AG04450 (cell line): ENCODE measurements around the gene TMEM52B. TPM values are rescaled to one million over a fixed set of nuclear protein-coding genes. Genes with fewer than 3 reads are reported as not detected.

Experiments used
- CTCF ChIA-PET: fragments of 300-600, 350-600 bp; formaldehyde crosslinking; extraction: SDS; loops from one replicate; lab custom pipeline; 2022; ENCODE audit warnings: antibody characterized with exemption, inconsistent platforms; lab: Charles Lee
- POLR2A ChIA-PET: fragments of 350-600 bp; formaldehyde crosslinking; extraction: SDS; loops from one replicate; lab custom pipeline; 2021; ENCODE audit warnings: antibody characterized with exemption, inconsistent platforms; lab: Yijun Ruan, JAX
- DNase-seq: peaks from one replicate; pipeline ENCODE4 v3.0.0-alpha.2; 2011; ENCODE audit warnings: low read depth, low spot score
- H3K27ac ChIP-seq: one replicate; pipeline ENCODE4 v1.5.1; 2012; ENCODE audit warnings: low read depth, low read length, control low read depth
- H3K27me3 ChIP-seq: one replicate; pipeline ENCODE4 v1.6.0; 2012; ENCODE audit warnings: low read length; ENCODE audit not compliant: control insufficient read depth, insufficient read depth
- H3K4me3 ChIP-seq: 2 replicates; pipeline ENCODE4 v1.5.1; 2011; ENCODE audit warnings: mild to moderate bottlenecking, low read depth, low read length, control low read depth
- H3K9me3 ChIP-seq: 2 replicates; pipeline ENCODE4 v1.5.1; 2012; ENCODE audit warnings: low read length; ENCODE audit not compliant: control insufficient read depth, insufficient read depth
- polyA plus RNA-seq: library from polyadenylated mRNA; depleted of rRNA; stranded (reverse); fragments of >200 nt; gene quantifications from 2 replicates; pipeline ENCODE4 v1.2.3, GENCODE V29; 2011; rRNA removed
- TF ChIP-seq, protein P1 (sequence below): IDR thresholded peaks from 2 replicates; pipeline ENCODE4 v1.5.1; 2011; ENCODE audit warnings: low read depth, low read length, control low read depth, inconsistent platforms

TMEM52B gene
- polyA plus RNA-seq, 1 experiment = 8.3 TPM

DNA sequence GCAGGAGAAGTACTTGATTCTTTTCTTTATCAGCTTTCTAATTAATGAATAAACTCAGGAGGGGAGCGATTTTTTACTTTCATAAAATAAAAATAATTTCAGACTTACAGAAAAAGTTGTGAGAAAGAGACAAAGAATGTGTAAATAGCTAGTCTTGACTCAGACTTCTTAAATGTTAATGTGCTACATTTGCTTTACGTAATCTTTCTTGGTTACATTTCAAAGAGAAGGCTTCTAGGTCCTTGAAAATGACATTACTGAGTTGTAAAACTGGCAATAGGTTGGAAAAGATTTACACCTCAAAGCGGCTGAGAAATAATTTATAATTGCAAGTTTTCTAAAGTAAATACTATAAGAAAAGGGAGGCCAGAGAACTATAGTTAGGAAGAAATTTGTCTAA lies 62.5 kb downstream of the TMEM52B start:
- ChIA-PET POLR2A (no interaction called here), CTCF (interaction anchor here (1.0 to 1.7 kb wide), 3 partner anchors 88 to 490 kb away, joined by 4 to 9 read pairs (median 5); no protein-coding TSS in a partner anchor)
- no peak for DNase-seq

More for the DNA sequence above, 62.5 kb downstream of the TMEM52B start:
- no peak overlapping the region for H3K27ac ChIP-seq
- H3K27me3 ChIP-seq = no peaks in the 10 kb centered on the region
- H3K9me3 ChIP-seq = no peaks in the 10 kb centered on the region
- TF ChIP-seq, protein P1, sequence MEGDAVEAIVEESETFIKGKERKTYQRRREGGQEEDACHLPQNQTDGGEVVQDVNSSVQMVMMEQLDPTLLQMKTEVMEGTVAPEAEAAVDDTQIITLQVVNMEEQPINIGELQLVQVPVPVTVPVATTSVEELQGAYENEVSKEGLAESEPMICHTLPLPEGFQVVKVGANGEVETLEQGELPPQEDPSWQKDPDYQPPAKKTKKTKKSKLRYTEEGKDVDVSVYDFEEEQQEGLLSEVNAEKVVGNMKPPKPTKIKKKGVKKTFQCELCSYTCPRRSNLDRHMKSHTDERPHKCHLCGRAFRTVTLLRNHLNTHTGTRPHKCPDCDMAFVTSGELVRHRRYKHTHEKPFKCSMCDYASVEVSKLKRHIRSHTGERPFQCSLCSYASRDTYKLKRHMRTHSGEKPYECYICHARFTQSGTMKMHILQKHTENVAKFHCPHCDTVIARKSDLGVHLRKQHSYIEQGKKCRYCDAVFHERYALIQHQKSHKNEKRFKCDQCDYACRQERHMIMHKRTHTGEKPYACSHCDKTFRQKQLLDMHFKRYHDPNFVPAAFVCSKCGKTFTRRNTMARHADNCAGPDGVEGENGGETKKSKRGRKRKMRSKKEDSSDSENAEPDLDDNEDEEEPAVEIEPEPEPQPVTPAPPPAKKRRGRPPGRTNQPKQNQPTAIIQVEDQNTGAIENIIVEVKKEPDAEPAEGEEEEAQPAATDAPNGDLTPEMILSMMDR = no peak
- H3K4me3 ChIP-seq = no peak overlapping the region

Other genes with a start within 250 kb of the TMEM52B start
- gene CLEC2A, start 246.7 kb upstream of the TMEM52B start, polyA plus RNA-seq = not detected in 2 replicates
- gene CLEC12A, start 207.6 kb upstream of the TMEM52B start, polyA plus RNA-seq = not detected in 2 replicates
- not detected in 2 replicates for gene CLEC1B, start 179.9 kb upstream of the TMEM52B start, polyA plus RNA-seq
- gene CLEC12B, start 168.4 kb upstream of the TMEM52B start, polyA plus RNA-seq = 0.05 TPM in 1 of 2 replicates, not detected in the other
- gene CLEC9A, start 148.3 kb upstream of the TMEM52B start, polyA plus RNA-seq = not detected in 2 replicates
- gene CLEC1A, start 80.0 kb upstream of the TMEM52B start, polyA plus RNA-seq = not detected in 2 replicates
- gene CLEC7A, start 48.8 kb upstream of the TMEM52B start, polyA plus RNA-seq = not detected in 2 replicates
- gene OLR1, start 6.9 kb upstream of the TMEM52B start, polyA plus RNA-seq = 13.0 and 15.3 TPM in 2 replicates
- gene GABARAPL1, start 33.8 kb downstream of the TMEM52B start, polyA plus RNA-seq = 181 and 196 TPM in 2 replicates
- 0.11 and 0.33 TPM in 2 replicates for gene KLRD1, start 128.8 kb downstream of the TMEM52B start, polyA plus RNA-seq
- not detected in 2 replicates for gene KLRK1, start 211.0 kb downstream of the TMEM52B start, polyA plus RNA-seq
- gene KLRC4, start 230.7 kb downstream of the TMEM52B start, polyA plus RNA-seq = not detected in 2 replicates
- not detected in 2 replicates for gene KLRC3, start 241.6 kb downstream of the TMEM52B start, polyA plus RNA-seq